Motor neuron (in vitro differentiated cells): ENCODE data around the gene ACCSL. TPM values are rescaled to one million over a fixed set of nuclear protein-coding genes. Genes with fewer than 3 reads are reported as not detected.
A peak's percentile ranks its signal among the peaks of the same experiment; 100 is the strongest.

Experiments
- ATAC-seq, 8 experiments: fragments of 200-7000 bp; cut with Tn5 transposase; replicated peaks in 6 of 8; 2 replicates each; pipeline ENCODE4 v1.8.0; 2021; ENCODE audit warnings: mild to moderate bottlenecking in 8 of 8, moderate library complexity in 8 of 8
- H3K27ac ChIP-seq, 2 donors: fragments of 250-450 bp; sonication (Bioruptor Pico); 2 replicates each; pipeline ENCODE4 v1.9.0; 2021; ENCODE audit warnings: antibody characterized with exemption in 2 of 2, mild to moderate bottlenecking in 2 of 2, moderate library complexity in 1 of 2
- H3K4me1 ChIP-seq, 2 donors: fragments of 250-450 bp; sonication (Bioruptor Pico); replicated peaks in 1 of 2; 2 replicates each; pipeline ENCODE4 v1.6.1; 2021; ENCODE audit warnings: antibody characterized with exemption in 2 of 2, mild to moderate bottlenecking in 2 of 2, moderate library complexity in 1 of 2
- H3K4me3 ChIP-seq, 5 donors: fragments of 250-450 bp; sonication (Bioruptor Pico); 2 replicates each; pipeline ENCODE4 v1.9.0; 2021; ENCODE audit warnings: antibody characterized with exemption in 5 of 5, mild to moderate bottlenecking in 5 of 5, moderate library complexity in 4 of 5
- WGBS, 10 experiments: fragments of 450-650 bp; shearing (Covaris generic); methylation state at CpG; one replicate each; pipeline ENCODE4 v1.0.0; 2022; 5-methylcytosine and 5-hydroxymethylcytosine counted together
- in situ Hi-C, 9 experiments: fragments of 400-800 bp; cut with MboI; loops; one replicate each; pipeline ENCODE4 v1.15.0; 2021; ENCODE audit warnings: low sequenced_read_pairs in 9 of 9, low pct_unique_long_range_greater_than_20kb in 2 of 9; ENCODE audit not compliant: unreplicated experiment in 9 of 9
- total RNA-seq, 8 experiments: library from RNA; unstranded; fragments of 300-600 nt; gene quantifications; 2 replicates each; pipeline versions ENCODE4 v1.2.3 to v1.2.4, GENCODE V29; 2022

ACCSL gene
- total RNA-seq, 8 experiments from 2014 or later, result not detected

DNA sequence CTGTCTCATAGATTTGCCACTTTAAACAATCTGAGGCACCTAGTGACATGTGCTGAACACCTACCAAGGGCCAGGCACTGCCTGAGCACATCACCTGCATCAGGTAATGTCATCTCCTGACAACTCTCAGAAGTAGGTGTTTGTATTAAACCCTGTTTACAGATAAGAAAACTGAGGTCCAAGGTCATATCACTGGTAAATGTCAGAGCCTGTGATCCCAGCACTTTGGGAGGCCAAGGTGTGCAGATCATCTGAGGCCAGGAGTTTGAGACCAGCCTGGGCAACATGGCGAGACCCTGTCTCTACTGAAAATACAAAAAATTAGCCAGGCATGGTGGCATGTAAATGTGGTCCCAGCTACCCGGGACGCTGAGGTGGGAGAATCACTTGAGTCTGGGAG is 39.1 kb upstream of the ACCSL start:
- no peak overlapping the region for H3K27ac ChIP-seq
- H3K4me1 ChIP-seq, result peaks cover 33 to 34% of the 10 kb centered on the region in 2 donors
- no CpG with 5 or more reads among the region's 3 CpGs for WGBS, 10 experiments
- H3K4me3 ChIP-seq, result no peak overlapping the region
- ATAC-seq, result no peak
- in situ Hi-C loops, result no loop called here

GRCh38 chr11:44010789-44011251 is 37.0 kb upstream of the ACCSL start:
- Histone ChIP-seq H3K27ac (no peak overlapping the region), H3K4me1 (peaks cover 17 to 18% of the 10 kb centered on the region in 2 donors), H3K4me3 (no peak overlapping the region)
- no peak for ATAC-seq
- in situ Hi-C loops, result no loop called here
- 25 to 85% (median 54%) methylated on average over 1 to 4 of the region's 4 CpGs; no CpG with 5 or more reads in 4 of the 10 experiments for WGBS, 10 experiments

GRCh38 chr11:44011797-44012196 is 36.0 kb upstream of the ACCSL start:
- in situ Hi-C loops, result no loop called here
- ATAC-seq, result no peak
- peaks cover 9 to 16% of the 10 kb centered on the region in 2 donors for H3K4me1 ChIP-seq
- no peak overlapping the region for H3K4me3 ChIP-seq
- 0 to 100% (median 57%) methylated on average over 1 of the region's 1 CpG; no CpG with 5 or more reads in 4 of the 10 experiments for WGBS, 10 experiments
- no peak overlapping the region for H3K27ac ChIP-seq

GRCh38 chr11:44014968-44015623 is 32.7 kb upstream of the ACCSL start:
- Histone ChIP-seq H3K27ac (no peak overlapping the region), H3K4me3 (no peak overlapping the region), H3K4me1 (peaks cover 3 to 8% of the 10 kb centered on the region in 2 donors)
- in situ Hi-C loops, result no loop called here
- 60 to 94% (median 71%) methylated on average over 1 to 5 of the region's 8 CpGs; no CpG with 5 or more reads in 3 of the 10 experiments for WGBS, 10 experiments
- peak in 1 of 8 experiments; percentile 47 for ATAC-seq

DNA sequence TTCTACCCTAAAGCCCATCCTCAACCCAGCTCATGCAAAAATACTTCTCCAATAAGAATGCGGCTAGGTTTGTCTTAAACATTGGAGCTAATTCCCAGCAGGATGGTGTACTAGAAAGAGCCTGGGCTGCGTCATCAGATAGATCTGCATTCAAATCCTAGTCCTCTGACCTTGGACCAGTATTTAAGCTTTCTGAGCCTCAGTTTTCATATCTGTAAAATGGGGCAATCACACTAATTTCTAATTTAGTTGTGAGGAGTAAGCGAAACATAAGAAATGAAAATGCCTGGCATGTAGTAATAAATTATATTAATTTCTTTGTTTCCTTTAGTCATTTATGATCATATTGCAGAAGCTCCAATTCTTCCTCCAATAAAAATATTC is 32.2 kb upstream of the ACCSL start:
- H3K4me1 ChIP-seq, result peaks cover 3 to 8% of the 10 kb centered on the region in 2 donors
- in situ Hi-C loops, result no loop called here
- H3K4me3 ChIP-seq, result no peak overlapping the region
- 60 to 100% (median 89%) methylated on average over 1 to 3 of the region's 3 CpGs; no CpG with 5 or more reads in 1 of the 10 experiments for WGBS, 10 experiments
- no peak overlapping the region for H3K27ac ChIP-seq
- ATAC-seq, result no peak

- in situ Hi-C loops, result no loop called here
- ATAC-seq, result peak in 7 of 8 experiments; percentile 64 to 98 (median 87)
- WGBS, 10 experiments, result 0 to 75% (median 19%) methylated on average over 1 to 4 of the region's 5 CpGs; no CpG with 5 or more reads in 4 of the 10 experiments
Measured at GRCh38 chr11:44016131-44016530, 31.6 kb upstream of the ACCSL start.

GRCh38 chr11:44016546-44017442 is 31.0 kb upstream of the ACCSL start:
- in situ Hi-C loops, result no loop called here
- 67 to 100% (median 90%) methylated on average over 1 to 2 of the region's 2 CpGs; no CpG with 5 or more reads in 3 of the 10 experiments for WGBS, 10 experiments
- Histone ChIP-seq H3K4me3 (no peak overlapping the region), H3K27ac (peak overlapping the region in 1 of 2 donors; percentile 29), H3K4me1 (peaks cover 3 to 8% of the 10 kb centered on the region in 2 donors)
- ATAC-seq, result no peak

More at GRCh38 chr11:44016131-44016530, 31.6 kb upstream of the ACCSL start:
- peak overlapping the region in 1 of 2 donors; percentile 29 for H3K27ac ChIP-seq
- H3K4me1 ChIP-seq, result peaks cover 3 to 8% of the 10 kb centered on the region in 2 donors
- H3K4me3 ChIP-seq, result no peak overlapping the region

GRCh38 chr11:44017443-44018126 is 30.2 kb upstream of the ACCSL start:
- peak in 3 of 8 experiments; percentile 49 to 83 (median 64) for ATAC-seq
- WGBS, 10 experiments, result 0 to 100% (median 80%) methylated on average over 1 to 2 of the region's 3 CpGs; no CpG with 5 or more reads in 3 of the 10 experiments
- Histone ChIP-seq H3K4me3 (no peak overlapping the region), H3K4me1 (peaks cover 3 to 8% of the 10 kb centered on the region in 2 donors), H3K27ac (no peak overlapping the region)
- in situ Hi-C loops, result no loop called here

GRCh38 chr11:44018127-44018521 is 29.7 kb upstream of the ACCSL start:
- Histone ChIP-seq H3K27ac (no peak overlapping the region), H3K4me1 (peaks cover 3 to 8% of the 10 kb centered on the region in 2 donors), H3K4me3 (no peak overlapping the region)
- peak in 2 of 8 experiments; percentile 5 to 24 for ATAC-seq
- no CpG with 5 or more reads among the region's 4 CpGs for WGBS, 10 experiments
- in situ Hi-C loops, result no loop called here

DNA sequence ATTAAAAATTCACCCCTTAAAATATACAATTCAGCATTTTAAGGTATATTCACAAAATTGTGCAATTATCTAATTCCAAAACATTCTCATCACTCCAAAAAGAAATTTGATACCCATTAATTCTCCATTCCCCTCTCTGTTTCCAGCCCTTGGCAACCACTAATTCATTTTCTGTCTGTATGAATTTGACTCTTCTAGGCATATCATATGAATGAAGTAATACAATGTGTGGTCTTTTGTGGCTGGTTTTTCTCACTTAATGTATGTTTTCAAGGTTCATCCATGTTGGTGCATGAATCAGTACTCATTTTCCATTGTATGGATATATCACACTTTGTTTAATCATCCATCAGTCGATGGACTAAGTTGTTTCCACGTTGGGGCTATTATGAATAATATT is 29.0 kb upstream of the ACCSL start:
- WGBS, 10 experiments, result 0 to 100% (median 31%) methylated on average over 1 to 2 of the region's 2 CpGs; no CpG with 5 or more reads in 4 of the 10 experiments
- H3K27ac ChIP-seq, result no peak overlapping the region
- in situ Hi-C loops, result no loop called here
- H3K4me1 ChIP-seq, result peaks cover 3 to 8% of the 10 kb centered on the region in 2 donors
- H3K4me3 ChIP-seq, result no peak overlapping the region
- ATAC-seq, result no peak

DNA sequence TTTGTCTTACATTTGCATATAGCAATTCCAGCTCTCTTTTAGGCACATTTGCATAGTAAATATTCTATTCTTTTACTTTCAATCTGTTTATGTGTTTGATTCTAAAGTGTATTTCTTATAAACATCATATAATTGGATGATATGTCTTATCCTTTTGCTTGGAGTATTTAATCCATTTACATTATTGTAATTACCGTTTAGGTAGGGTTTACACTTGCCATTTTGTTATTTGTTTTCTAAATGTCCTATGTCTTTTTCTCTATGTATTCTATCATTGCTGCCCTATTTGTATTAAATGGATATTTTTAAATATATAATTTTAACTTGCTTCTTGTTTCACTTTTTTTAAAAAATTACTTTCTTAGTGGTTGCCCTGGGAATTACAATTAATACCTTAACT is 22.8 kb upstream of the ACCSL start:
- WGBS, 10 experiments, result 48 to 100% (median 83%) methylated on average over 1 of the region's 1 CpG; no CpG with 5 or more reads in 1 of the 10 experiments

GRCh38 chr11:44025727-44026126 is 22.1 kb upstream of the ACCSL start:
- no peak for ATAC-seq
- Histone ChIP-seq H3K27ac (no peak overlapping the region), H3K4me3 (no peak overlapping the region), H3K4me1 (peaks cover 7% of the 10 kb centered on the region in 2 donors)
- in situ Hi-C loops, result loop anchor here in 5 of 9 experiments (25.0 kb wide), 2 partner anchors 113 to 138 kb away; partner anchors contain the start of gene ALKBH3 (in 2 of the 5)

More for the DNA sequence above, 22.8 kb upstream of the ACCSL start:
- Histone ChIP-seq H3K4me3 (no peak overlapping the region), H3K27ac (no peak overlapping the region), H3K4me1 (no peaks in the 10 kb centered on the region)
- in situ Hi-C loops, result loop anchor here in 5 of 9 experiments (25.0 kb wide), 2 partner anchors 113 to 138 kb away; partner anchors contain the start of gene ALKBH3 (in 2 of the 5)
- no peak for ATAC-seq
